Purkinje cell (primary cell): ENCODE results near the gene CXCL13. TPM values are rescaled to one million over a fixed set of nuclear protein-coding genes. Genes with fewer than 3 reads are reported as not detected.

Source experiments
- polyA plus RNA-seq: library from polyadenylated mRNA; unstranded; fragments of >200 nt; fragmentation: Nextera tagmentation; gene quantifications from 2 replicates; pipeline ENCODE4 v1.2.1, GENCODE V29; 2014

The CXCL13 gene, protein sequence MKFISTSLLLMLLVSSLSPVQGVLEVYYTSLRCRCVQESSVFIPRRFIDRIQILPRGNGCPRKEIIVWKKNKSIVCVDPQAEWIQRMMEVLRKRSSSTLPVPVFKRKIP
- polyA plus RNA-seq: not detected in 2 replicates

DNA sequence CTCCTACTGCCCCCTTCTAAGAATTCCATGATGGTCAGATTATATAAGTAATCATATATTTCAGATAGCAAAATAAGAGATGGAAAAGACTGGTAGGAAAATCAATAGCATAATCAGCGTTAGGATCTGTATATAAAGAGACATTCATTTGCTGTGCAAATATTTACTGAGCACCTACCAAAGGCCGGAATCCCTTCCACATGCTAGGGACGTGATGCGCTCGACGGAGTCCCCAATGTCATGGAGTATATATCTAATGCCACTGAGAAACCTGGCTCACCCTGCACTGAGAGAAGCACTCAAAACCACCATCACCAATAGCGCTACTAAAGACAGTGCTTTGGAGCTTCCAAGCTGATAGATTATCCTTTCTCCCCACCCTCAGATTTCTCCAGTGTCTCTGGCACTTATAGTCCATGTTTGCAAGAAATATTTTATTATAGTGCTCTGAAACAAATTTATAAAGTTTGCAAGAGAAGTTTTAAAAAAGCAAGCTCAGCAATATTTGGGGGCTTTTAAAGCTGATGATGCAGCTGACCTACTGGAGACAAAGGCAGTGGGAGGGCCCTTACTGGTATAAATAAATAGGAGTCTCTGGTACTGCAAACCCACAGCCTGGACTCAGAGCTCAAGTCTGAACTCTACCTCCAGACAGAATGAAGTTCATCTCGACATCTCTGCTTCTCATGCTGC is at the start of gene CXCL13:
CXCL13 (plus strand) TSS at position 611 of the 693 bp plus-strand sequence; CDS start at position 657, 46 bp downstream.

Other genes with a start within 250 kb of the CXCL13 start
- 6.2 and 6.4 TPM in 2 replicates for gene CNOT6L, start 213.5 kb downstream of the CXCL13 start, polyA plus RNA-seq